Choroid plexus epithelial cell (primary cell): Measurements from ENCODE around the gene TMEM121B.

Experiments
- DNase-seq: peaks from one replicate; pipeline ENCODE4 v3.0.0-alpha.2; 2010; ENCODE audit warnings: low read depth
- H3K4me3 ChIP-seq: 2 replicates; pipeline ENCODE4 v1.5.1; 2011; ENCODE audit warnings: low read depth, mild to moderate bottlenecking, control low read depth, low read length, moderate library complexity
- CTCF ChIP-seq: conservative IDR thresholded peaks from 2 replicates; pipeline ENCODE4 v1.5.1; 2011; ENCODE audit warnings: low read depth, mild to moderate bottlenecking, control low read depth, inconsistent platforms, low read length, moderate library complexity

TMEM121B gene

GRCh38 chr22:17158568-17159503 is 37.7 kb upstream of the TMEM121B start, which contains the start of gene HDHD5:
HDHD5 (minus strand) TSS chr22:17159277; CDS start chr22:17159251, 26 bp downstream.
- H3K4me3 ChIP-seq, result peak within 1 kb of the TSS; percentile 85
- peak; percentile 88 for DNase-seq
- no peak for TF ChIP-seq CTCF

GRCh38 chr22:17158176-17158567 is 37.0 kb upstream of the TMEM121B start:
- DNase-seq, result no peak
- no peak for TF ChIP-seq CTCF
- H3K4me3 ChIP-seq, result peak overlapping the region; percentile 85

GRCh38 chr22:17157714-17158113 is 36.6 kb upstream of the TMEM121B start:
- no peak for TF ChIP-seq CTCF
- no peak for DNase-seq
- H3K4me3 ChIP-seq, result no peak overlapping the region

- H3K4me3 ChIP-seq, result no peak overlapping the region
Observed at GRCh38 chr22:17155941-17156340, 34.8 kb upstream of the TMEM121B start.

GRCh38 chr22:17152971-17153370 is 31.8 kb upstream of the TMEM121B start:
- no peak for DNase-seq
- no peak overlapping the region for H3K4me3 ChIP-seq
- TF ChIP-seq CTCF, result no peak

More at GRCh38 chr22:17155941-17156340, 34.8 kb upstream of the TMEM121B start:
- no peak for TF ChIP-seq CTCF
- DNase-seq, result no peak

GRCh38 chr22:17152340-17152739 is 31.2 kb upstream of the TMEM121B start:
- no peak for DNase-seq
- TF ChIP-seq CTCF, result no peak
- no peak overlapping the region for H3K4me3 ChIP-seq
